Stimulated activated naive CD8-positive, alpha-beta T cell treated with anti-CD3 and anti-CD28 coated beads, Interleukin-15, amount 100 ng/mL, for 72 hours (primary cell): Measurements from ENCODE around the gene XYLT1.
"Not testable (repeated sequence)": the region's sequence is repeated elsewhere in the genome, so short reads cannot be mapped to it uniquely, and the experiment has no call there.

ENCODE experiments used
- ATAC-seq: fragments of 150-1000 bp; cut with Tn5 transposase; 2 replicates; pipeline ENCODE4 v1.10.0; 2021; ENCODE audit warnings: mild to moderate bottlenecking, moderate library complexity
- DNase-seq, 2 donors: peaks; one replicate each; pipeline ENCODE4 v3.0.0; 2021 to 2022
- H3K27ac Mint-ChIP-seq, 2 donors: one replicate each; pipeline ENCODE4 v1.8.0; 2022; ENCODE audit warnings: mild to moderate bottlenecking in 2 of 2, mixed read lengths in 2 of 2, moderate library complexity in 2 of 2
- H3K27me3 Mint-ChIP-seq: one replicate; pipeline ENCODE4 v1.8.0; 2022; ENCODE audit warnings: mixed read lengths
- H3K4me1 Mint-ChIP-seq: one replicate; pipeline ENCODE4 v1.8.0; 2022; ENCODE audit warnings: mild to moderate bottlenecking, mixed read lengths
- H3K4me3 Mint-ChIP-seq, 2 donors: one replicate each; pipeline ENCODE4 v1.8.0; 2022; ENCODE audit warnings: mild to moderate bottlenecking in 2 of 2, mixed read lengths in 2 of 2, moderate library complexity in 1 of 2
- H3K9me3 Mint-ChIP-seq, 2 donors: one replicate each; pipeline ENCODE4 v1.8.0; 2022; ENCODE audit warnings: mixed read lengths in 2 of 2

XYLT1 gene

DNA sequence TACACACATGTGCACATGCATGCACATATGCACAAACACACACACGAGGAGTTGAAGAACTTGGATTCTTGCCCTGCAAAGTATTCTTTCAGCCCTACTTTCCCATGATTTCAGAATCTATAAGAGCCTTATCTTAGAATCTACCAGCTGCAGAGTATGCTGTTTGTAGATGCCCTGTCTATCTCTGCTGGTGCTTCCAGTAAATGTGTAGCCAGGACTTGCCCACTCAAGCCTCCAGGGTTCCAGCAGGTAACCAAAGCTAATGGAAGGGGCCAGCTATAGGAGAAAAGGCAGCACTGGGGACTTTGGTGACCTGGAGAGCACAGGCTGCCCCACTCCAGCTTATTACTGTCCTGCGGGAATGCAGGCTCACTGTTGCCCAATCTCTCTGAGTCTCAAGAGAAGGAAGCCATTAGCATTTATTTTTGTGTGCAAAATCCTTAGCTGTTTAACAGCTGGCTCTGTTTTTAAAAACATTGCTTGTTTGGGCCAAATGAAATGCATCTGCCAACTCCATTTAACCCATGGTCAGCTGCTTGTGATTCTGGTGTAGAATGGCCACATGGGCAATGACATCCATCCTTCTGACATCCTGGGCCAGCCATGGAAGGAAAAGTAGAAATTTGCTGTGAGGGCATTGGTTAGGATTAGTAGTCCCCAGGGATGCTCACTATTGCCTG, 28.6 kb upstream of the XYLT1 start:
- no peaks in the 10 kb centered on the region for H3K9me3 Mint-ChIP-seq
- no peak overlapping the region for H3K27ac Mint-ChIP-seq
- H3K4me1 Mint-ChIP-seq = no peaks in the 10 kb centered on the region
- DNase-seq = no peak
- no peak overlapping the region for H3K4me3 Mint-ChIP-seq
- no peak for ATAC-seq
- H3K27me3 Mint-ChIP-seq = no peaks in the 10 kb centered on the region

DNA sequence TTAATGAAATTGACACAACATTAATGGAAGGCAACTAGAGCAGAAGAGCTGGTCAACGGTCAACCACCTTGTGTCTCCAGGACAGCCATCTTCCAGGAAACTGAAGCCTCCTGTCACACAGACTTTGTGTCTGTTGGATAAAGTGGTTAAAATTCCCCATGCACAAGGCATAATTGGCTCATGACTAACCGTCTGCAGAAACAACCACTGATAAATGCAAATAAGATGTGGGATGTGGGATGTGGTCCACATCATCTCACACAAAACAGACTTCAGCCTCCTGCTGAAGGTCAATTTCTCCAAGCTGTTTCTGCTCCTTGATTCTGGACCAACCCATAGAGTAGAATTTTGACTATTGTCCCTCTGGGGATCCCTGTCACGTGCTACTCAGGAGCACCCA, 26.9 kb upstream of the XYLT1 start:
- no peaks in the 10 kb centered on the region for H3K4me1 Mint-ChIP-seq
- no peak overlapping the region for H3K27ac Mint-ChIP-seq
- no peak for ATAC-seq
- no peak overlapping the region for H3K4me3 Mint-ChIP-seq
- H3K27me3 Mint-ChIP-seq = no peaks in the 10 kb centered on the region
- H3K9me3 Mint-ChIP-seq = no peaks in the 10 kb centered on the region
- DNase-seq = no peak

DNA sequence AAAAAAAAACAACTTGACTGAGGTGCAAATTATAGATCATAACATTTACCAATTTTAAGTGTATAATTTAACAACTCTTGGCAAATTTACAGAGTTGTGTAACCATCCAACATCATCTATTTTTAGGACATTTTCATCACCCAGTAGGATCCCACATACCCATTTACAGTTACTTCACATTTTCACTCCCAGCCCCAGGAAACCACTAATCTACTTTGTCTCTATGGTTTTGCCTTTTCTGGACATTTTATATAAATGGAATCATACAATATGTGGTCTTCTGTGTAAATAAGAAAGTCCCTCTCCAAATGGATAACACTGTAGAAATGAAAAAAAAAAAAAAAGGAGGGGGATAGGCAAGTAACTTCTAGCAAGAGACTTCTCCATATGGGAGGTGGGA, 26.1 kb upstream of the XYLT1 start:
- no peaks in the 10 kb centered on the region for H3K27me3 Mint-ChIP-seq
- ATAC-seq = no peak
- H3K4me3 Mint-ChIP-seq = no peak overlapping the region
- no peaks in the 10 kb centered on the region for H3K9me3 Mint-ChIP-seq
- DNase-seq = no peak
- H3K4me1 Mint-ChIP-seq = no peaks in the 10 kb centered on the region
- no peak overlapping the region for H3K27ac Mint-ChIP-seq

DNA sequence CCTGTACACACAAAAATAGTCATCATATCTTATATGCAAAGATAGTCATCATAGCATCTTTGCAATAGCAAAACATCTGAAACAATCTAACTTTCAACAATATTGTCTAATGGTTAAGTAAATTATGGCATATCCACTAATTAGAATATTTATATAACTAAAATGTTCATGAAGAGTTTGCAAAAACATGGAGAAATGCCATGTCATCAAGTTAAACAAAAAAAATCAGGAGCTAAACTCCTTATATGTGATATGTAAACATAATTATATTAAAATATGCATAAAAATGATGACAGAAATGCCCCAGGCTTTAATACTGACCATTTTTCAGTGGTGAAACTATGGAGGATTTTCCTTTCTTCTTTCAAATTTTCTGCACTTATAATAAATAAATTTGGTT, 22.3 kb upstream of the XYLT1 start:
- Mint-ChIP-seq H3K27ac (no peak overlapping the region), H3K4me3 (no peak overlapping the region), H3K27me3 (no peaks in the 10 kb centered on the region), H3K9me3 (no peaks in the 10 kb centered on the region), H3K4me1 (no peaks in the 10 kb centered on the region)
- DNase-seq (no peak), ATAC-seq (no peak)

DNA sequence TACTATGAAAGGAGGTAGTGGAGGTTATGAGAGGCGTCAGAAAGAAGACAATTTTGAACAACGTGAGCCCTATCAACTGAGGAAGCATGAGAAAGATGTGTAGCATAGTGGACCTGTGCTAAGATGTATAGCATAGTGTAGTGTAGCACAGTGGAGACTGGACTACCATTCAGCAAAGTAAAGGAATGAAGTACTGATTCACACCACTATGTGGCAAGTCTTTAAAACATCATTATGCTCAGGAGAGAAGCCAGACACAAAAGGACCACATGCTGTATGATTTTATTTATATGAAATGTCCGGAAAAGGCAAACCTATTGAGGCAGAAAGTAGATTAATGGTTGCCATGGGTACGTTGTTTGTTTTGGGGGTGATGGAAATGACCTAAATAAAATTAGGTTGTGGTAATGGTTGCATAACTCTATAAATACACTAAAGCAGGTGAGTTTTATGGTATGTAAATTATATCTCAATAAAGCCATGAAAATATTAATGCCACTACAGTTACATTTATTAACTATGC, 20.4 kb upstream of the XYLT1 start:
- ATAC-seq (no peak), DNase-seq (no peak)
- H3K27me3 Mint-ChIP-seq = no peaks in the 10 kb centered on the region
- no peak overlapping the region for H3K4me3 Mint-ChIP-seq
- no peaks in the 10 kb centered on the region for H3K9me3 Mint-ChIP-seq
- H3K27ac Mint-ChIP-seq = no peak overlapping the region
- no peaks in the 10 kb centered on the region for H3K4me1 Mint-ChIP-seq

GRCh38 chr16:17488506-17488905, 17.7 kb upstream of the XYLT1 start:
- ATAC-seq (no peak), DNase-seq (no peak)
- Mint-ChIP-seq H3K27ac (peak overlapping the region in 1 of 2 donors; percentile 30), H3K9me3 (no peaks in the 10 kb centered on the region), H3K4me3 (no peak overlapping the region), H3K4me1 (no peaks in the 10 kb centered on the region), H3K27me3 (peaks cover 7% of the 10 kb centered on the region)

DNA sequence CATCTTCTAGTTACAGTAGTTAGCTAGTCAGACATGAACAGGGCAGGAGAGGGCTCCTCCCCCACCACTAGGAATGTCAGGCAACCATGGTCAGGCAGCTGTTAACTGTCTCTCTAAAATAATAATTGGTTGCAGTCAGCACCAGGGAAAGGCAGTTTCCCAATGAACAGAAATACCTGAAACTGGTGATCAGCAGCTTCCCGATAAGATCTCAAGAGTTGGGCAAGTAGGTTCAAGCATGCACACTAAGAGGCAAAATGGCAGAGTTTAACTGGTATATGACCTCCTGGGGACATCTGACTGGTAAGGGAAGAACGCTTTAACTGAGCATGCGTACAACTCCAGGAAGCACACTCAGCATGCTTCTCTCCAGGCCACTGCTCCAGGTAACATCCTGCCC, 12.6 kb upstream of the XYLT1 start:
- Mint-ChIP-seq H3K27me3 (peaks cover 32% of the 10 kb centered on the region), H3K4me1 (peaks cover 4% of the 10 kb centered on the region), H3K4me3 (no peak overlapping the region), H3K27ac (peak overlapping the region in 1 of 2 donors; percentile 55), H3K9me3 (no peaks in the 10 kb centered on the region)
- DNase-seq = no peak
- no peak for ATAC-seq

DNA sequence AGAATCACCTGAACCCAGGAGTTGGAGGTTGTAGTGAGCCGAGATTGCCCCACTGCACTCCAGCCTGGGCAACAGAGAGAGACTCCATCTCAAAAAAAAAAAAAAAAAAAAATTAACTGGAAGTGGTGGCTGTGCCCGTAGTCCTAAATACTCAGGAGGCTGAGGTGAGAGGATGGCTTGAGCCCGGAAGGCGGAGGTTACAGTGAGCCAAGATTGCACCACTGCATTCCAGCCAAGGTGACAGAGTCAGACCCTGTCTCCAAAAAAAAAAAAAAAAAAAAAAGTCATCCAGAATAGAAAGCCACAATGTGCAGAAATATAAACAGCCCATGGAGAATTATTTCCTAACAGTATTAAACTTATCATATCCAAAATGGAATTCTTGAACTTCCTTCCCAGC, 11.6 kb upstream of the XYLT1 start:
- H3K4me1 Mint-ChIP-seq, H3K9me3 Mint-ChIP-seq, DNase-seq, ATAC-seq, H3K4me3 Mint-ChIP-seq, H3K27ac Mint-ChIP-seq: not testable (repeated sequence)
- peaks cover 32% of the 10 kb centered on the region for H3K27me3 Mint-ChIP-seq

DNA sequence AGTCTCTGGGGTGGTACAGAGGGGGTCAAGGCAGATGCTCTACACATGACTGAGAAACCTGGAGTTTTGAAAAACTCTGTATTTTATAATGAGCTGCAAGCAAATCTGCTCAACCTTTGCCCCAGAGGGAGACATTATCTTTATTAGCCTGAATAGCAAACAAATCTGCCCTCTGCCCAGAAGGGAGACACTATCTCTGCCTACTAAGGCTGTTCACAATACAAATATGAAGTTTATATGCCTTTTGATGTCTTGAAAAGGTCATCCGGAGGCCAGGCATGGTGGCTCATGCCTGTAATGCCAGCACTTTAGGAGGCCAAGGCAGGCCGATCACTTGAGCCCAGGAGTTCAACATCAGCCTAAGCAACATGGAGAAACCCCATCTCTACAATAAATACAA, 11.0 kb upstream of the XYLT1 start:
- no peak for ATAC-seq
- H3K27me3 Mint-ChIP-seq = peaks cover 32% of the 10 kb centered on the region
- no peak for DNase-seq

GRCh38 chr16:17477260-17477545, 6.4 kb upstream of the XYLT1 start:
- H3K27ac Mint-ChIP-seq, ATAC-seq, H3K9me3 Mint-ChIP-seq, DNase-seq, H3K4me3 Mint-ChIP-seq: not testable (repeated sequence)
- H3K4me1 Mint-ChIP-seq = peaks cover 33% of the 10 kb centered on the region
- H3K27me3 Mint-ChIP-seq = peaks cover 34% of the 10 kb centered on the region

More for the DNA sequence above, 11.0 kb upstream of the XYLT1 start:
- no peak overlapping the region for H3K4me3 Mint-ChIP-seq
- H3K27ac Mint-ChIP-seq = no peak overlapping the region
- H3K9me3 Mint-ChIP-seq = no peaks in the 10 kb centered on the region
- peaks cover 8% of the 10 kb centered on the region for H3K4me1 Mint-ChIP-seq

DNA sequence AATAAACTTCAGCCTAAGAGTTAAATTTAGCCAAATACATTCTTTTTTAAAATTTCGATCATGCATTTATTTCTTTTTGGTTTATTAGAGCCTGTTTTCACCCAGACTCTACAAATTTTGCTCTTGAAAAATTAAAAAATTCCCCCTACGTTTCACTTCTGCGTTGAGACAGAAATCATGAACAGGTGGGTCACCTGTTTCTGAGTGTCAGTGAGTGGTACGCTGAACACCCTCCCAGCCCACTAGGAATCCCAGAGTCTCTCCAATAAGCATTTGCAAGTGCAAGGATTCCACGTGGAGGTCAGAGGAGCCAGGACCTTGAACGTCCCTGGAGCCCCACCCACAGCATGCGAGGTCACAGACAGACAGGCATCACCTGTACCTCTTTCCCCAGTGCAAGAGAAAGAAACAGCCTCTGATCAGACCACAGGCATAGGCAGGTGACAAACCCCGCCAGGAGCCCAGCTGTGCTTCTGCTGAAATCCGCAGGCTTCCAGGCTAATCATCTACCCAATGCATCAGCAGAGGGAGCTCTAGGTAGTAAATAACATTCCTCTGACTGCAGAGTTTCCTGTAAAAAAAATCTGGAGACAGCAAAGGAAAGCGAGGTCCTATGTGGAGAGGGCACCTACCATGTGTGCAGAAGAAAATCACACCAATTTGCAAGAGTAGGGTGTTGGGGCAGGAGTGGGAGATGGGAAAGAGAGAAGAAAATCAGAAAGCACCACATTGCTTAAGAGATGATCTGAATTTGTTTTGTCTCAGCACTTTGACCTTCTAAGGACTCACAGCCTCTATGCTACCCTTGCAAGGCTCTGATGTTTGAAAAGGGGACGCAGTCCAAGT, 5.9 kb upstream of the XYLT1 start:
- Mint-ChIP-seq H3K4me1 (peaks cover 33% of the 10 kb centered on the region), H3K9me3 (no peaks in the 10 kb centered on the region), H3K27ac (no peak overlapping the region), H3K4me3 (no peak overlapping the region), H3K27me3 (peaks cover 34% of the 10 kb centered on the region)
- ATAC-seq (peak; percentile 61), DNase-seq (no peak)

- Mint-ChIP-seq H3K27ac (no peak overlapping the region), H3K9me3 (no peaks in the 10 kb centered on the region), H3K4me1 (peaks cover 33% of the 10 kb centered on the region), H3K4me3 (no peak overlapping the region), H3K27me3 (peaks cover 24% of the 10 kb centered on the region)
- no peak for DNase-seq
- ATAC-seq = peak; percentile 31
These were observed 4.3 kb upstream of the XYLT1 start for GRCh38 chr16:17475104-17475503.

- Mint-ChIP-seq H3K4me3 (peak overlapping the region in 1 of 2 donors; percentile 44), H3K27me3 (peaks cover 19% of the 10 kb centered on the region), H3K27ac (no peak overlapping the region), H3K9me3 (no peaks in the 10 kb centered on the region), H3K4me1 (peaks cover 33% of the 10 kb centered on the region)
- DNase-seq (no peak), ATAC-seq (no peak)
These were observed 3.8 kb upstream of the XYLT1 start for GRCh38 chr16:17474572-17474971.

DNA sequence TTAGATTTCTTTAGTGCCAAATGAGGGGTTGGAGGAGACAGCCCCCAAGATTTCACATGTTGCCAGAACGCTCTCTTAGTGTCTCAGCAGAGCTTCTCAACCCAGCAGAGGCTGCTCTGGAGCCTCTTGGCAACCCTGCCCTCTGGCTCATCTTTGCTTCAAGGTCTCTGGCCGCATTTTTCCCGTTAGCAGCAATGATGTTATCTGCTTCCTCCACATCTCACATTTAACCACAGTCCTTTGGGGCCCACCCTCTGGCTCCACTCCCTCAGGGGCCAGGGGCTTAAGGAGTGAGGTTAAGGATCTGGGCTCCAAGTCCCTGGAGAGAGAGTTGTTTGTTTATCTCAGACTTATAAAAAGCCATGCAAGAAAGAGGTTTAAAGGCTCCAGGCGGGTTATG, 3.3 kb upstream of the XYLT1 start:
- H3K9me3 Mint-ChIP-seq = no peaks in the 10 kb centered on the region
- DNase-seq = no peak
- peaks cover 19% of the 10 kb centered on the region for H3K27me3 Mint-ChIP-seq
- no peak for ATAC-seq
- peak overlapping the region in 1 of 2 donors; percentile 70 for H3K27ac Mint-ChIP-seq
- H3K4me1 Mint-ChIP-seq = peaks cover 38% of the 10 kb centered on the region
- H3K4me3 Mint-ChIP-seq = peak overlapping the region in 1 of 2 donors; percentile 44

GRCh38 chr16:17471719-17472461, 1.1 kb upstream of the XYLT1 start:
- Mint-ChIP-seq H3K4me3 (no peak overlapping the region), H3K4me1 (peaks cover 57% of the 10 kb centered on the region), H3K27me3 (peaks cover 19% of the 10 kb centered on the region), H3K27ac (no peak overlapping the region), H3K9me3 (no peaks in the 10 kb centered on the region)
- DNase-seq (no peak), ATAC-seq (no peak)
